Head of caudate nucleus (tissue), 42 donors: ENCODE data around the gene ENTPD2.
"Not testable (repeated sequence)": the region's sequence is repeated elsewhere in the genome, so short reads cannot be mapped to it uniquely, and the experiment has no call there.

ENCODE experiments used
- DNase-seq, 42 donors: peaks; one replicate each; pipeline versions ENCODE4 v3.0.0 to v3.0.0-alpha.2; 2020 to 2021; ENCODE audit warnings: mixed read lengths in 7 of 42
- intact Hi-C: fragments of 100-400 bp; cut with DNase I; formaldehyde crosslinking; loops from one replicate; pipeline ENCODE4 v1.15.0; 2022

The ENTPD2 gene

GRCh38 chr9:137068539-137069507 is 15.0 kb upstream of the ENTPD2 start:
- intact Hi-C loops = no loop called here
- no peak for DNase-seq

- DNase-seq = peak; percentile 80 to 94 (median 86)
- intact Hi-C loops = loop anchor here (2.0 kb wide), 1 partner anchor 21 kb away; the partner anchor contains the start of gene NPDC1
Measured at GRCh38 chr9:137067860-137068538, 14.1 kb upstream of the ENTPD2 start.

- intact Hi-C loops = loop anchor here (2.0 kb wide), 1 partner anchor 19 kb away; the partner anchor contains the start of gene NPDC1
- DNase-seq = no peak
Measured at GRCh38 chr9:137066096-137066861, 12.4 kb upstream of the ENTPD2 start.

GRCh38 chr9:137065336-137065967 is 11.6 kb upstream of the ENTPD2 start:
- no peak for DNase-seq
- intact Hi-C loops = no loop called here

GRCh38 chr9:137064880-137065164 is 11.0 kb upstream of the ENTPD2 start:
- intact Hi-C loops = no loop called here

GRCh38 chr9:137064027-137064879 is 10.4 kb upstream of the ENTPD2 start:
- intact Hi-C loops = no loop called here
- DNase-seq = peak in 40 of 42 donors; percentile 54 to 90 (median 78)

More at GRCh38 chr9:137064880-137065164, 11.0 kb upstream of the ENTPD2 start:
- DNase-seq = no peak

- intact Hi-C loops = no loop called here
- DNase-seq = no peak
Measured at GRCh38 chr9:137063311-137064026, 9.6 kb upstream of the ENTPD2 start.

GRCh38 chr9:137062798-137063197 is 8.9 kb upstream of the ENTPD2 start:
- intact Hi-C loops, DNase-seq: not testable (repeated sequence)

GRCh38 chr9:137062384-137062783 is 8.5 kb upstream of the ENTPD2 start:
- intact Hi-C loops = no loop called here
- no peak for DNase-seq

- no peak for DNase-seq
- intact Hi-C loops = no loop called here
Measured at GRCh38 chr9:137058521-137059234, 4.8 kb upstream of the ENTPD2 start.

GRCh38 chr9:137057545-137057944 is 3.7 kb upstream of the ENTPD2 start:
- intact Hi-C loops = no loop called here
- DNase-seq = no peak

GRCh38 chr9:137056739-137057415 is 3.0 kb upstream of the ENTPD2 start:
- no peak for DNase-seq
- intact Hi-C loops = no loop called here

- intact Hi-C loops = no loop called here
Measured at GRCh38 chr9:137055385-137056364, 1.8 kb upstream of the ENTPD2 start.

GRCh38 chr9:137054932-137055384 is 1.1 kb upstream of the ENTPD2 start:
- DNase-seq = peak in 13 of 42 donors; percentile 32 to 78 (median 63)
- intact Hi-C loops = no loop called here

More at GRCh38 chr9:137055385-137056364, 1.8 kb upstream of the ENTPD2 start:
- DNase-seq = peak; percentile 87 to 99 (median 96)
